Body of pancreas (tissue), 4 donors: ENCODE data around the gene KCND2. TPM values are rescaled to one million over a fixed set of nuclear protein-coding genes. Genes with fewer than 3 reads are reported as not detected.

Experiments
- ATAC-seq: fragments of 150-250 bp; one replicate; pipeline ENCODE4 v1.9.1; 2016
- DNase-seq, 4 donors: peaks; one replicate each; pipeline ENCODE4 v3.0.0-alpha.2; 2019
- H3K27ac ChIP-seq, 4 donors: fragments of 200-600 bp; sonication (generic); 1 replicate in 3 of 4; 2 replicates in 1 of 4; pipeline versions ENCODE4 v1.5.1 to v1.6.1; 2016 to 2019; ENCODE audit warnings: mild to moderate bottlenecking in 1 of 4, mixed read lengths in 1 of 4, moderate library complexity in 1 of 4
- H3K27me3 ChIP-seq, 2 donors: fragments of 200-600 bp; sonication (generic); one replicate each; pipeline ENCODE4 v1.6.0; 2016; ENCODE audit warnings: mild to moderate bottlenecking in 1 of 2
- H3K36me3 ChIP-seq, 2 donors: fragments of 200-600 bp; sonication (generic); replicated peaks in 1 of 2; 2 replicates each; pipeline ENCODE4 v1.5.1; 2016; ENCODE audit warnings: low read depth in 2 of 2; ENCODE audit not compliant: insufficient read depth in 1 of 2
- H3K4me1 ChIP-seq: fragments of 200-600 bp; sonication (generic); one replicate; pipeline ENCODE4 v1.6.0; 2016
- H3K4me3 ChIP-seq, 2 donors: fragments of 200-600 bp; sonication (generic); 1 replicate in 1 of 2; 2 replicates in 1 of 2; pipeline ENCODE4 v1.5.1; 2016 to 2019
- H3K9me3 ChIP-seq, 3 donors: fragments of 200-600 bp; sonication (generic); 1 replicate in 2 of 3; 2 replicates in 1 of 3; pipeline ENCODE4 v1.5.1; 2016
- CTCF ChIP-seq, 7 experiments: fragments of 450-650 bp in 4 of 7; fragments of 200-600 bp in 3 of 7; sonication (generic) in 3 of 7; IDR thresholded peaks; one replicate each; pipeline ENCODE4 v1.5.1; 2016 to 2019; ENCODE audit warnings: antibody characterized with exemption in 7 of 7
- POLR2A ChIP-seq, 3 donors: fragments of 450-650 bp; IDR thresholded peaks; one replicate each; pipeline ENCODE4 v1.6.1; 2016; ENCODE audit warnings: antibody characterized with exemption in 3 of 3, mild to moderate bottlenecking in 2 of 3
- WGBS, 2 donors: methylation state at CpG; one replicate each; pipeline ENCODE4 v1.1.5; 2017; 5-methylcytosine and 5-hydroxymethylcytosine counted together
- intact Hi-C: fragments of 100-400 bp; cut with DNase I; formaldehyde crosslinking; loops from one replicate; pipeline ENCODE4 v1.15.1; 2023
- total RNA-seq, 2 donors: library from RNA; depleted of rRNA; stranded (reverse); fragments of >200 nt; gene quantifications; one replicate each; pipeline ENCODE4 v1.1.0, GENCODE V29; 2016

The KCND2 gene
- total RNA-seq, 2 donors from 2014 or later: 0.52 to 0.66 TPM

GRCh38 chr7:120445276-120445675 is 172.3 kb downstream of the KCND2 start:
- WGBS, 2 donors: 69 to 70% methylated on average over 2 of the region's 2 CpGs
- TF ChIP-seq POLR2A (IDR thresholded peaks at IDR 0.05): no peak
- no peak for TF ChIP-seq CTCF (IDR thresholded peaks at IDR 0.05)

DNA sequence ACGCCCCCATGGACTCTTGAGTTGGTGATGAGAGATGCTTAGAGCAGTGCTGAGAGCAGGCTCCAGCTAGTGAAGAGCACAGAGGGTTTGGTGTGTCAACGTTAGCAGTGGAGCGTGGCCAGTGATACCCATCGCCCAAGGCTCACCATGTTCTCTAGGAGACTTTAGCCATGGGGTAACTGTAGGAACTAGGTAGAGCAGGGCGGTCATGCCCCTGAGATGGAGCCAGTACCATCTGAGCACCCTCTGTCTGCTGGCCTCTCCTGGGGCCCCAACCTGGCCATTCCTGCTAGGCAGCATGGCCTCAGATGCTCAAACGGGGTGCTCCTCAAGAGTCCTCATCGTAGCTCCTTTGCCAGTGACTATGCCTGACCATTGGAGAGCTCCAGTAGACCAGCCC is 179.7 kb downstream of the KCND2 start:
- H3K36me3 ChIP-seq: no peaks in the 10 kb centered on the region
- no peak for ATAC-seq
- 49 to 75% methylated on average over 5 to 7 of the region's 7 CpGs for WGBS, 2 donors
- H3K4me3 ChIP-seq: no peak overlapping the region
- H3K27me3 ChIP-seq: no peaks in the 10 kb centered on the region
- intact Hi-C loops: no loop called here
- no peaks in the 10 kb centered on the region for H3K4me1 ChIP-seq
- H3K27ac ChIP-seq: no peak overlapping the region
- no peak for DNase-seq
- peaks cover 0 to 8% (median 0%) of the 10 kb centered on the region in 3 donors for H3K9me3 ChIP-seq
- no peak for TF ChIP-seq CTCF (IDR thresholded peaks at IDR 0.05)
- TF ChIP-seq POLR2A (IDR thresholded peaks at IDR 0.05): no peak

More at GRCh38 chr7:120445276-120445675, 172.3 kb downstream of the KCND2 start:
- intact Hi-C loops: no loop called here
- Histone ChIP-seq H3K9me3 (no peaks in the 10 kb centered on the region), H3K27ac (no peak overlapping the region), H3K27me3 (no peaks in the 10 kb centered on the region), H3K36me3 (no peaks in the 10 kb centered on the region), H3K4me3 (no peak overlapping the region), H3K4me1 (no peaks in the 10 kb centered on the region)
- no peak for DNase-seq
- no peak for ATAC-seq

- Histone ChIP-seq H3K27me3 (no peaks in the 10 kb centered on the region), H3K4me1 (no peaks in the 10 kb centered on the region), H3K36me3 (no peaks in the 10 kb centered on the region), H3K9me3 (peaks cover 0 to 8% (median 0%) of the 10 kb centered on the region in 3 donors), H3K27ac (no peak overlapping the region), H3K4me3 (no peak overlapping the region)
- TF ChIP-seq CTCF (IDR thresholded peaks at IDR 0.05) (no peak), POLR2A (IDR thresholded peaks at IDR 0.05) (no peak)
- intact Hi-C loops: no loop called here
- ATAC-seq (no peak), DNase-seq (no peak)
- 38% methylated on average over 1 of the region's 1 CpG; no CpG with 5 or more reads in 1 of the 2 donors for WGBS, 2 donors
Observed at GRCh38 chr7:120456699-120457098, 183.7 kb downstream of the KCND2 start.

DNA sequence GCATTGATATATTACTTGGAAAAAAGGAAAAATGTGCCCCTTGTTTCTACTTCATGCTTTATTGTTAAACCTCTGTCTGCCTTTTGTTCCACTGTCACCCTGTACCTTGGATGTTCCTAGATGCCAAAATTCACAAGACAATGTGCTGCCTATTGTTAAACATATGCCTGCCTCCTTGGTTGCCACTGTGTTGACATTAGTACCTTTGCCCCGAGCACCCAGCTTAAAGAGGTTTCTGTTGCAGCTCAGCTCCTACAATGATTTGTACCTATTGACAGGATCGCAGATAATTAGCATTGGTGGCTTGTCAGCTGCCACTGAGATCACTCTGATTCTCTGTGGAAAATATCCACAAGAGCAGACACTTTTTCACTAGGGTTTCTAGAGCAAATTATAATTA is 188.0 kb downstream of the KCND2 start:
- Histone ChIP-seq H3K9me3 (peaks cover 0 to 8% (median 0%) of the 10 kb centered on the region in 3 donors), H3K27ac (no peak overlapping the region), H3K36me3 (no peaks in the 10 kb centered on the region), H3K4me1 (no peaks in the 10 kb centered on the region), H3K27me3 (no peaks in the 10 kb centered on the region), H3K4me3 (no peak overlapping the region)
- no peak for TF ChIP-seq POLR2A (IDR thresholded peaks at IDR 0.05)
- TF ChIP-seq CTCF (IDR thresholded peaks at IDR 0.05): no peak
- DNase-seq: no peak
- WGBS, 2 donors: 21 to 26% methylated on average over 2 of the region's 2 CpGs
- intact Hi-C loops: no loop called here
- no peak for ATAC-seq

DNA sequence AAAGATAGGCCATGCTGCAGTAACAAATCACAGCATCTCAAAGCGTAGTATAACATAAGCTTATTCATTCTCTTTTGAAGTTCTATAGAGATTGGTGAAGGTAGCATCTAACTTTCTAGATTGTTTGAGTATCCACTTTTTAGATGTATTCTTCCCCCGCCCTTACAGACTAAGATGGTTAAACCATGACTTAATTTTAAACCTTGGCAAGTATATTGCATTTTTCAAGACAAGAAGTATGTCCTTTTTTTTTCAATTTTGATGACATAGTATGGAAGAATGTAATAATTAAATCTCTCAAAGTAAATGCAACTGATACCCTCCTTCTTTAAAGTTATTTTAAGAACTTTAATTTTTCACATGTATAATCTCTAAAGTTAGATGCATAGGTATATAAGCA is 190.0 kb downstream of the KCND2 start:
- no peak for DNase-seq
- H3K4me3 ChIP-seq: no peak overlapping the region
- intact Hi-C loops: no loop called here
- H3K27ac ChIP-seq: no peak overlapping the region
- H3K27me3 ChIP-seq: no peaks in the 10 kb centered on the region
- TF ChIP-seq POLR2A (IDR thresholded peaks at IDR 0.05): no peak
- no peak for TF ChIP-seq CTCF (IDR thresholded peaks at IDR 0.05)
- H3K36me3 ChIP-seq: no peaks in the 10 kb centered on the region
- H3K9me3 ChIP-seq: no peaks in the 10 kb centered on the region
- no peaks in the 10 kb centered on the region for H3K4me1 ChIP-seq
- WGBS, 2 donors: 59 to 63% methylated on average over 2 of the region's 2 CpGs
- ATAC-seq: no peak
